MM.1S (cell line): ENCODE data around the gene TIAM1.

ENCODE experiments used
- EZH2 ChIP-seq: fragments of 300-600 bp; sonication (generic); optimal IDR thresholded peaks from 2 replicates; pipeline ENCODE3; 2017; ENCODE audit warnings: low read depth, mild to moderate bottlenecking, antibody characterized with exemption, low read length, mixed read lengths
- TF ChIP-seq, protein P1 (sequence below): fragments of 300-600 bp; sonication (generic); IDR thresholded peaks from 2 replicates; pipeline ENCODE4 v1.5.1; 2016; ENCODE audit warnings: antibody characterized with exemption, low read length, mixed read lengths

- TF ChIP-seq, protein P1, sequence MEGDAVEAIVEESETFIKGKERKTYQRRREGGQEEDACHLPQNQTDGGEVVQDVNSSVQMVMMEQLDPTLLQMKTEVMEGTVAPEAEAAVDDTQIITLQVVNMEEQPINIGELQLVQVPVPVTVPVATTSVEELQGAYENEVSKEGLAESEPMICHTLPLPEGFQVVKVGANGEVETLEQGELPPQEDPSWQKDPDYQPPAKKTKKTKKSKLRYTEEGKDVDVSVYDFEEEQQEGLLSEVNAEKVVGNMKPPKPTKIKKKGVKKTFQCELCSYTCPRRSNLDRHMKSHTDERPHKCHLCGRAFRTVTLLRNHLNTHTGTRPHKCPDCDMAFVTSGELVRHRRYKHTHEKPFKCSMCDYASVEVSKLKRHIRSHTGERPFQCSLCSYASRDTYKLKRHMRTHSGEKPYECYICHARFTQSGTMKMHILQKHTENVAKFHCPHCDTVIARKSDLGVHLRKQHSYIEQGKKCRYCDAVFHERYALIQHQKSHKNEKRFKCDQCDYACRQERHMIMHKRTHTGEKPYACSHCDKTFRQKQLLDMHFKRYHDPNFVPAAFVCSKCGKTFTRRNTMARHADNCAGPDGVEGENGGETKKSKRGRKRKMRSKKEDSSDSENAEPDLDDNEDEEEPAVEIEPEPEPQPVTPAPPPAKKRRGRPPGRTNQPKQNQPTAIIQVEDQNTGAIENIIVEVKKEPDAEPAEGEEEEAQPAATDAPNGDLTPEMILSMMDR: no peak
- no peak for TF ChIP-seq EZH2
Measured at GRCh38 chr21:31195334-31196015, 148.6 kb downstream of the TIAM1 start.
